Activated CD8-positive, alpha-beta memory T cell treated with anti-CD3 and anti-CD28 coated beads for 48 hours (primary cell): Measurements from ENCODE around the gene ZFTA.
"Not testable (repeated sequence)": the region's sequence is repeated elsewhere in the genome, so short reads cannot be mapped to it uniquely, and the experiment has no call there.

Source experiments
- DNase-seq, 3 experiments: peaks; one replicate each; pipeline ENCODE4 v3.0.0-alpha.2; 2020; ENCODE audit warnings: low read depth in 2 of 3, low spot score in 2 of 3

ZFTA gene

DNA sequence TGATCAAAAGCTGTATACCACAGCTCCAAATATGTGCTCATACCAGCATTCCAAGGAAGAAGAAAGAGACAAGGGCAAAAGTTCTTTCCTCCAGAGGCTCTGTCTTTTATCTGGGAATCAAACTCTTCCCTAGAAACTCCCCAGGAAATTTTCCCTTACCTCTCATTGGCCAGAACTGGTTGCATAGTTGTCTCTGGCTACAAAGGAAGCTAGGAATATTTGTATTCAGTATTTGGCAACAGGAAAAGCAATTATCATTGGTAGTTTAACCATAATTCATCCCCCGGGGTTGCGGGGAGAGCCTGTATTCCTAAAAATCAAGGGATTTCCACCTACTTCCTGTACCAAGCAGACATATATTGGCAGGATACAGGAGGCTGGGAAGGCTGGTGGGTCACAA, 10.5 kb upstream of the ZFTA start:
- no peak for DNase-seq

DNA sequence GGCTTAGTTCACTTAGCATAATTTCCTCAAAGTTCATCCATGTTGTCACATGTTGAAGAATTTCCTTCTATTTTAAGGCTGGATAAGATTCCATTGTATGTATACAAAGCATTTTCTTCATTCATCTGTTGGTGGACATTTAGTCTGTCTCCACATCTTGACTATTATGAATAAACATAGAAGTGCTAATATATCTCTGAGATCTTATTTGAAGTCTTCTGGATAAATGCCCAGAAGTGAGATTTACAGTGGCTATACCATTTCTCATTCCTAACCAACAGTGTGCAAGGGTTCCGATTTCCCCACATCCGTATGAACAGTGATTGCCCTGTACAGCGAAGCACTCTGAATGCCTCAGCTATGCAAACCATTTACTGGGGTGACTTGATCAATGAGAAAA, 6.6 kb upstream of the ZFTA start:
- no peak for DNase-seq

DNA sequence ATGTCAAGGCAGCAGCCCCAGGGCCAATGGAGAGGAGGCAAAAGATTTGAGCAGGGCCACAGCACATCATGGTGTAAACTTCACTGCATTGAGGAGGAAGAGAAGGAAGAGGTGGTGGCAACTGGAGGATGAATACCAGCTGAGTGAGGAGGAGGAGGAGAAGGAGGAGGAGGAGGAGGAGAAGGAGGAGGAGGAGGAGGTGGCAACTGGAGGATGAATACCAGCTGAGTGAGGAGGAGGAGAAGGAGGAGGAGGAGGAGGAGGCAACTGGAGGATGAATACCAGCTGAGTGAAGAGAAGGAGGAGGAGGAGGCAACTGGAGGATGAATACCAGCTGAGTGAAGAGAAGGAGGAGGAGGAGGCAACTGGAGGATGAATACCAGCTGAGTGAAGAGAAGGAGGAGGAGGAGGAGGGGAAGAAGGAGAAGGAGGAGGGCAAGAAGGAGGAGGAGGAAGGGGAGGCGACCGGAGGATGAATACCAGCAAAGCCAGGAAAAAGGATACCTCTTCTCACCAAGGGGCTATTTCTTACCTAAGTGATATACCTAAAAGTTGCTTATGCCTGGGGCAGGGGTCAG, 3.3 kb upstream of the ZFTA start:
- not testable (repeated sequence) for DNase-seq

DNA sequence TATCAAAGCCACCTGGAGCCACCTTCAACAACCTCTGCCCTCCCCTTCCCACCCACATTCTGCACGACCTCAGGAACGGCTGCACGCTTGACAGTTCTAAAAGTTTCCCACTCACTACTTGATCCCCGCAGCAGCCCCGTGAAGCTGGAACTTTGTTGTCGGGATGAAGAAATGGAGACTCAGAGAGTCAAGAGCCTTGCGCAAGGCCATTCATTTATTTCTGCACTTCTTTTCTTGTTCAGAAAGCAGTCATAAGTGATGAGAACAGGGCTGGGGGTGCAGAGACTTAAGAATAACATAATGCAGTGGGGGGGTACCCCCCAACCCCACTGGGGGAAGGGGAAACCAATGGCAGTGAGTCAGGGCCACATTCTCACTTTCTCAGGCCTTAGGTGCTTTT, 2.2 kb upstream of the ZFTA start:
- no peak for DNase-seq

DNA sequence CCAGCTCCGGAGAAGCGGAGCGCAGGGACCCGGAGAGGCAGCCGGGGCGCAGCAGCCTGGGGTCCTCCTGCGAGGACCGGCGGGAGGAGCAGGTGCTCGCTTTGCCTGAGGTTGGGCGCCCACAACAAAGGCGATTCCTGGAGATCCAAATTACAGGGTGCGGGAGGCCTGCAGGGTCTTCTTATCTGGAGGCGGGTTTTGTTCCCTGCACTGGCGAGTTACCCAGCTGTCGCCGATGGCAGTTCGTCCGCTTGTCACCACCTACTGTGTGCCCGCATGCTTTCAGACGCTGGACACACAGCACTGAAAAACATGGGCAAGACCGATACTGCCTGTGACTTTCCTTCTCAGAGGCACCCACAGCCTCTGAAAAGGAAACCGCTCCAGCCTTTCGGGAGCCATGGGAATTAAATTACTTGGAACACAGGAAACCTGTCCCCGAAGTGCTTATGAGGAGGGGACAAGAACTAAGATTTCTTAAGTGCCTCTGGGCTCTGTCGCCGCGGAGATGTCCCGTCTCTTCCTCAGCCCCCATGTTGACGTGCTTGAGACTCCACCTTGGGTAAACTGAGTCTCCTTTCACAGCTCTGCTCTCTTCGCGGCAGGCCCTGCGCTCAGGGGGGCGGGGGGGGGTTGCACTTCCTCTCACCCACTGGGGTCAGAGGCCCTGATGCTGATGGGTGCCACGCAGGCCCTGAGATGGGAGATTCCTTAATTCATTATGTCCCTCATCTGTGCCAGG, 1.3 kb upstream of the ZFTA start:
- DNase-seq, result no peak

DNA sequence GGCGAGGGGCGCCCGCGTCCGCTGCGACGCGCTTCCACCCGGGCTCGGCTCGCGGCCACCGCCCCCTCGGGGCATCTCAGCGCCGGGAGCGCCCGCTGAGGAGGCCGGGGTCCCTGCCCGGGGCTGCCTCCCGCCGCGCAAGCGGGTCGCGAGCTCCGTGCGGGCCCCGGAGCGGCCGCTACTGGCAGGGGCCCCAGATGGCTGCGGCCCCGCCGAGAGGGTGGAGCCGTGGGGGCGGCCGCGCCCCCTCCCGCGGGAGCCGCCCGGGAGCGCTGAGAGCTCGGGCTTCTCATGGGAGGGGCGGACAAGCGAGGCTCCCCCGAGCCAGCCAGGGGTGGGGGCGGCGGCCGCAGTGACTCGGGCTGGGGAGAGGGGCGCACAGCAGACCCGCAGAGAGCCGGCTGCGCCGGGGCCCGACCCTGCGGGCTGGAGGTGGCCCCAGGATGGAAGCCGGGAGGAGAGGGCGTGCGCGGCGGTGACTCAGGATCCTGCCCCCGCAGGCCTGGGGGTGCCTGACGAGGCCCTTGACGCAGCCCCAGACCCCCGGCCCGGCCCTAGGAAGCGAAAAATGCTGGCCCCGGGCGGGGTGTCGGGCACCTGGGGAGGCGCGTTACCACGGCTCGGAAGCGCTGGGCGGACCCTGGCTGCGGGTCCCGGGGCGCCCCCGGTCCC, 603 bp upstream of the ZFTA start:
- DNase-seq, result peak in 2 of 3 experiments; percentile 19 to 30

DNA sequence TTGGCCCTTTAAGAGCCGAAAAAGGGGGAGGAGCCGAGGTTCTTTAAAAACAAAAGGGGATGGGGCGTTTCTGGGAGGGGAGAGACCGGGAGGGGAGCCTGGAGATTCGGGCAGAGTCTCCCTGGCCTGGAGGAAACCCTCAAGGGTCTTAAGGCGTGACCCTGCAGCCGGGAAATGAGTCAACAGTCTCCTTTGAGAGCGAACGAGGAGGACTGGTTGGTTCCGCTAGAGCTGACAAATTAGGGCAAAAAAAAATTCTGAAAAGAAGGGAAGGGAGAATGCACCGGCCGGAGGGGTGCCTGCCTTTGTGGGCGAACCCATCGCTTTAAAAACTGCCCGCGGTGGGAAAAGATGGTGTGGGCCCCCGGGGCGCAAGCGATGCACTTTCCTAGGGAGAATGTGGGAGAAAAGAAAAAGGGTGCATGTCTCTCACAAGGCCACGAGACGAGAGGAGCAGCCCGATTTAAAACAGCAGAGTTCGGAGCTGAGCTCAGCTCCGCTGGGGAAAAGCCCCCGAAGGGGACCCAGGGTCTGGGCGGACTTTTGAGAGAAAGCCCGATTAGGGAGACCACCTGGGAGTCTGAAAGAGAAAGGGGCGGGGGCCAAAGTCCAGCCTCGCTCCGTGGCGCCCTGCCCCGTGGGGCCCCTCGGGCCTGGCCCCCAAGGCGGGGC, 874 bp downstream of the ZFTA start:
- DNase-seq, result no peak

DNA sequence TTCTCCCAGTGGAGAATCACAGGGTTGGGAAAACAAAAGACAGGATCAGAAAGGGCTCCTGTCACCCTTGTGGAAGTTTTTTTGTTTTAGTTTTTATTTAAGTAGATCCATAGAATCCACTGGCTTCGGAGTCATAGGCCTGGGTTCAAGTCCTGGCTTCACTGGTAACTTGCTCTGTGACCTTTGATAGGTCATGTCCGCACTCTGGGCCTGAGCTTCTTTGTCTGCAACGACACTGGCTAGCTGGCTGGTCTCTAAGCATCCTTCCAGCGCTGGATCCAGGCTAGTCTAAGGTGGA, 1.4 kb downstream of the ZFTA start:
- DNase-seq, result no peak

DNA sequence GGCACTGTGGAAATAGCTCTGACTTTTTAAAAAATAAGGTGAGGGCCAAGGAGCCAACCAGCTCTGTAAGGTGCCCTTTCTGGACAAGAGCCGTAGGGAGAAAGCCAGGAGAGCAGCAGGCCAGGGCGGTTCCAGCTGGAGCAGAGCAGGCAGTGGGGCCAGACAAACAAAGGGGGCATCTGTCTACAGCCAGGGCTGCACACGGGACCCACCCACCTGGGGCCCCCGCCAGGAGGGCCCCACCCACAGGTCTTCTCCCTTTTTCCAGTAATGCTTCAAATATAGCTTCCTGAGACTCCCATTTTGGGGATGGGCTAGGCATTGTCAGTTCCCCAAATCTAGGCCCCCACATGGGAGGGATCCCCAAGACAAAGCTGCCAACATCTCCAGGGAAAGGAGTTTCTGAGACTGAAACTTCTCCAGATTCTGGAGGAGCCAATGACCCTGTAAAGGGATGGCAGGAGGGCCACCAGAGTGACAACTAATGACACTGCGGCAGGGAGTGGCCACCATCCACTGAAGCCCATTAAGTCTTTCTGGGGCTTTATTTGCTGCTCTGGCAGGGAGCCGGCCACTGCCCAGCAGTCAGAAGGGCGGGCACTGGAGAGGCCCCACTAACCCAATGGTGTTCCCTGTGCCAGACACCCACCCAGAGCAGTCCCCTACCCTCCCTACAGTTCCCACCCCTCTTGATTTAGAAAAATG, 1.9 kb downstream of the ZFTA start:
- no peak for DNase-seq

DNA sequence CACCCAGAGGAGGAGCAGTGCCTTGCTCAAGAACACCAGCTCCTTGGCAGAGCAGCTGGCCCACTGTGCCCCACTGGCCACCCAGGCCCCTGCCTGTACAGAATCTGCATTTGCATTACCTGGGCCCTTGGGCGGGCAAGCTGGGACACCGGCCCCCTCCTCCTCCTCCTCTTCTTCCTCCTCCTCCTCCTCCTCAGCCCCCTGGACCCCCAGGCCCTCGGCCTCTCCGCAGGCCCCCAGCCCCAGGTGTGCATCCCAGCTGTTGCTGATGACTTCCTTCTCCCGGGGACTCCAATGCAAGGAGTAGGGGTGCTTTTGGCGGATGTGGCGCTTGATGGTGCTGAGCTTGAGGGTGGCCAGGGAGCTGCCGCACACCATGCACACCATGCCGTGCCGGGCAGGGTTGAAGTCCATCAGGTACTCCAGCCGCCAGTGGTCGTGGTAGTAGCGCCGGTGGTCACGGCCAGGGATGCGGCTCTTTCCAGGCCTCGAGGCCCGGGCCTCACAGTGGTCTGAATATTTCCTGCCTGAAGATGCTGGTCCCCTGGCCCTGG, 2.8 kb downstream of the ZFTA start:
- no peak for DNase-seq

DNA sequence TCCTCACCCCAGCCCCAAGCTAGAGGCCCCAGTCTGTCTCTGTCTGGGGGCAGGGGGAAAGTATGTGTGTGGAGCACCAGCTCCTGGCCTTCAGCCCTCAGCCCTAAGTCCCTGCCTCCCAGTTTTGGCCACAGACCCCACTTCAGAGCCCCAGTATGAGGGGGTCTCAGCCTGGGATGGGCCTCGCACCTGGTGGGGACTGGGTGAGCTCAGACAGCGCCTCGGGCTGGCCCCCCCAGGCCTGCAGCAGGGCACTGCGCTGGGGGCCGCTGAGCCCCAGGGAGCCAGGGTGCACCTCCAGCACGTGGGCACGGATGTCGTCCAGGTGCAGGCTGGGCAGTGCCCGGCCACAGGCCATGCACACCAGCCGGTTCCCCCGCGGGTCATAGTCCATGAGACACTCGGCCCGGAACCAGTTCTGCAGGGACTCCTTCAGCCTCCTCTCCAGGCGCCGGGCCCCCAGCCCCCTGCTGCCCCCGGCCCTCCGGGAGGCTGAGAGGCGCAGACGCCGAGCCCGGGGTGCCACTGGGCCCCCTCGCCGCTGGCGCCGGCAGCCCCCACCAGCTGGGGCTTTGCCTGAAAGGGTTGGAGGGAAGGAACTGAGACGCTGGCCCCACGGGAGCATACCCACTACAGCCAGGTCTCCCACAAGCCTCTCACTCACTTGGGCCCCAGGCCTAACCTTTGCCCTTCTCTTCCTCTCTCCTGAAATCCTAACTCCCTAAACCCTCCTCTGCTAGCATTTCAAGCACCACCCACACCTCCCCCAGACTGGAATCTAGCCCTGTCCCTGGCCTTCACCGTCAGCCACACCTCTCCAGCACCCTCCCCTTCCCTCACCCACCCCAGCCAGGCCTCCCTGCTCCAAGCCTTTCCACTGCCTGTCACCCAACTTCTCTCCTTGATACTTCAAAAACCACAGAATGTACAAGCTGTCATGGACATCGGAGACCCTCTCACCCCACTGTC, 3.6 kb downstream of the ZFTA start:
- no peak for DNase-seq

DNA sequence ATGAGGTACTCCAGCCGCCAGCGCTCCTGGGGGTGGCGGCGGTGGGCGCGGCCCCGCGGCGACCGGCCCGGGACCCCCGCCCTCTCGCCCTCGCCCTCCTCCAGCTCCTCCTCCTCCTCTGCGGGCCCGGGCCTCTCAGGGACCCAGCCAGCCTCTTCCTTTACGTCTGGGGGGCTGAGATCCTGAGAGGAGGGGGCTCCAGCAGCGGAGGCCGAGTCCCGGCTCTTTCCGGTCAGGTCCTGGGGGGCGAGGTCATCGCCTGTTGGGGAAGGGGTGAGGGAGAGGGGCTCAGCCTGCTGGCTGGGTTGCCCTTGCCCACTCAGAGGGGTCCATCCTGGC, 4.3 kb downstream of the ZFTA start:
- DNase-seq, result no peak

DNA sequence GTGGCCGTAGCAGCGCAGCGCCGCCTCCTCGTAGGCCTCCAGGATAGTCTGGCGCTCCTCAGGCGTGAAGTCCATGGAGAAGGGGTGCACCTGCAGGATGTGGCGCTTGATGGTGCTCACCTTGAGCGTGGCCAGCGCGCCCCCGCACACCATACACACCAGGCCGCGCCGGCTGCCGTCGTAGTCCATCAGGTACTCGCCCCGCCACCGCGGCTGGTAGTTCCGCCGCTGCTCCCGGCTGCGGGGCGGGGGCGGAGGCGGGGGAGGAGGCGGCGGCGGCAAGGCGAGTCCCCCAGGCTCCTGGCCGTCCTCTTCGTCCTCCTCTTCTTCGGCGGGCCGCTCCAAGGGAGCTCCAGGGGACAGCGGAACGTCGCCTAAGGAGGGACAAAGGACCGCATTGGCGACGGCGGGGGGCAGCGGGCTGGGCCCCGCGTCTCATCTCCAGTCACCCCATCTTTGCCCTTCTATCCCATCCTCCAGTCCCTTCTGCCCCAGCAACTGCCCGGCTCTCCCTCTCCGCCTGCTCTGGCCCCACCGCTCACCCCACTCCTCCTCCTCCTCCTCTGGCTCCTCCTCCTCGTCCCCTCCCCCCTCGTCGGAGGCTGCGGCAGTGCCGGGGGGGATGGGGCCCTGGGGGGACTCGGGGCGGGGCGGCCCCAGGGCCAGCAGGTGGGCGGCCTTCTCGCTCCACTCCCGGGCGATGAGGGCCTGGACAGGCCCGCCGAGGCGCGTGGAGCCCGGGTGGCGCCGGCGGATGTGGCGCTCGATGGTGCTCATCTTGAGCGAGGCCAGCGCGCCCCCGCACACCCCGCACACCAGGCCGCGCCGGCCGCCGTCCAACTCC, 4.9 kb downstream of the ZFTA start:
- DNase-seq, result no peak

DNA sequence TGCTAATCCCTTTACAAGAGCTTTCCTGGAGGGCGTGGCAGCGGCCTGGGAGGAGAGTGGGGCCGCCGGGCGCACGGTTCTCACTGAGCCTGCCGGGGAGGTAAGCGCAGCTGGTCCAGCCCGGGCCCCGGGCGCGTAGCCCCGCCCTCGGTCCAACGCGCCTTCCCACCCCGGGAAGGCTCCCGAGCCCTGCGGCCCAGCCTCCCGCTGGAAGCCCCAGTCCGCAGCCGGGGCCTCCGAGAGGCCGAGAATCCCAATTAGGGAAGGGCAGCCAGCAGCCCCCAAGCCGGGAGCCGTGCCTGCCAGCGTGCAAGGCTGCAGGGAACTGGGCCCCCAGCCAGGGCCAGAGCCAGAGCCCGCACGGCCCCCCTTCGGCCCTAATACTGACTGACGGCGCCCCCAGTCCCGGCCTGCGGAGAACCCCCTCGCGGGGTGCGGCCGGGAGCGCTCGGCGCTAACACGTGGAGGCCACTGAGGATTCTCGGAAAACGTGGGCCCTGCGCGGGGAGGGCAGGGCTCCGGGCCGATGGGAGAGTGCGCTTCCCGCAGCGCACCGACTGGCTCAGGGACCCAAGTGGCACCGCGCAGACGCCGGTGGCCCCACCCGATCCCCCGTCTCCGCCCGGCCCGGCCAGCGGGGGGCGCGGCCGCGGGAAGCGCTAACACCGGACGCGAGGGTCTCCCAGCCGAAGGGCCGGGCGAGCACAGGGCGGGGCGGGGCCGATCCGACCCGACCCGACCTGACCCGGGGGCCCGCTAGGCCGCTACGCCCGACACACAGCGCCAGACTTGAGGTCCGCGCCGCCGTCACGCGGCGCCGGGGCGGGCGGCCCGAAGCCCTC, 5.7 kb downstream of the ZFTA start:
- DNase-seq, result no peak

DNA sequence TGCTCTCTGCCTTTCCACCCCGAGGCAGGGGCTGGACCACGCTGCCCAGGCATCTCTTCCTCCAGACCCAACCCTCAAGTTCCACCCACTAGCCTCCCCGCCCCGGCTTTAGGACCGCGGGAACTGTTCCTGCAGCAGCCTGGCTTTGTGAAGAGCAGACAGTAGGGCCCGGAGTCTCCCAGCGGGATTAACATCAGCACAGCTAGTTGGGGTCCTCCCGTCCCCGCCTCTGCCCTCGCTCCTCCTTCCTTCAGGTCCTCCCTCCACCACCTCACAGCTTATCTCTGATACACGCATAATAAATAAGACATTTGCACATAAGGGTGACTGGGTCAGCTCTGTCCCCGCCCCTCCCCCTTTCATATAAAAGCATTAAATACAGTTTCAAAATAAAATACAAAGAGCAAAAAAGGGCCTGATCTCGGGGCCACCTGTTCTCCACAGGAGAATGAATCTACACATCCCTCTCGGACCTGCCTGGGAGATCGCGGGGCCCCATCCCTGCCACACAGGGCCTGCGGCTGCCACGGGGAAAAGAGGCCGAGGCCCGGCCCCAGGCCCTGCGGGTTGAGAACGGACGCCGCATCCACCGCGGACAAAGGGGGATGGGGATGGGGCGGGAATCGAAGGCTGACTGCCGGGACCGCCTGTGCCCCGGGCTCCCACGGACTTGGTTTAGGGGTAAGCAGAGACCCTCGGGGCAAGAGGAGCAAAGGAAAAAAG, 6.5 kb downstream of the ZFTA start:
- DNase-seq, result no peak

DNA sequence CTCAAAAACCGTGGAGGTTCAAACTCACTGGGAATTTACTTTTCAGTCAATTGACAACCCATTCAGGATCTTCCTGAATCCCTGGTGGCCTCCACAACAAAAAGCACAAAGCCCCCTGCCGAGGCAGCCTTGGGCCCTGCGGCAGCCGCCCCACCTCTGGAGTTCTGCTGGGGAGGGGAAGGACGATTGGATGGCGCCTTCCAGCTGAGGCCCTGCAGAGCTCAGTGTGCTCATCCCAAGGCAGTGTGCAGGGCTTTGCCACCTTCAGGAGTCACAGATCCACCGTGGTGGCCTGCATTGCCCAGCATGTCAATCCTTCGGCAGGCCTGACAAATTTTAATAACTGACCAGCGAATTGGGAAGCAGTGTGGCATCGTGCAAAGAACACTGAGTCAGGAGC, 7.4 kb downstream of the ZFTA start:
- no peak for DNase-seq

DNA sequence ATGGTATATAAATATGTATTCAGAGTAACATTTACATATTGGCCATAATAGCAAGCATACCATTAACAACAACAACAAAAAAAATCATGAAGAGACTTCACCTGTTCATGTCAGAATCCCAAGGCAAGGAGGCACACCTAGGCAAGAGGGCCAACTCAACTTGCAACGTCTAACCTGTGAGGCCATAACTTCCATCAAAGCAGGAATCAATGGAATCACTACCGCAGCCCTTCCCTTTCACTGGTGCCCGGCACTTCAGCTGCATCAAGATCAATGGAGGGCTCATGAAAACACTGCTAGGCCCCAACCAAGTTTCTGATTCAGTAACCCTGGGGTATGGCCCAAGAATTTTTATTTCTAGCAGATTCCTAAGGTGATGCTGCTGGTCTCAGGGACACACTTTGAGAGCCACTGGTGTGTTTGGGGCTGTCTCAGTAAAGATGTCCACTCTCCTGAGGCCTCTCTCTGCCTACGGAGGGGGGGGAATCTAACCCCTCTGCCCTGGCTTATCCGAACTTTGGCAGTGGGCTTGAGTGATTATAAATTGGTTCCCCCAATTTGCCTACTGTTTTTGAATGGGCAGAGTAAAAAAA, 8.0 kb downstream of the ZFTA start:
- DNase-seq, result no peak
